IPS-18a (cell line): Measurements from ENCODE around the gene LYVE1.

Source experiments
- H3K27ac ChIP-seq: one replicate; pipeline ENCODE4 v1.5.1; 2013; ENCODE audit warnings: low read length
- H3K27me3 ChIP-seq: one replicate; pipeline ENCODE4 v1.6.1; 2013; ENCODE audit warnings: mild to moderate bottlenecking, low read length; ENCODE audit not compliant: control insufficient read depth, insufficient read depth
- H3K36me3 ChIP-seq: one replicate; pipeline ENCODE4 v1.6.1; 2013; ENCODE audit warnings: low read depth, low read length; ENCODE audit not compliant: control insufficient read depth
- H3K4me1 ChIP-seq: one replicate; pipeline ENCODE4 v1.6.1; 2013; ENCODE audit warnings: low read depth, low read length; ENCODE audit not compliant: control insufficient read depth
- H3K4me3 ChIP-seq: one replicate; pipeline ENCODE4 v1.5.1; 2013; ENCODE audit warnings: low read length
- H3K9ac ChIP-seq: one replicate; pipeline ENCODE4 v1.6.1; 2013; ENCODE audit warnings: mild to moderate bottlenecking, low read length, moderate library complexity
- H3K9me3 ChIP-seq: one replicate; pipeline ENCODE4 v1.6.1; 2013; ENCODE audit warnings: low read depth, low read length; ENCODE audit not compliant: control insufficient read depth

Gene LYVE1

DNA sequence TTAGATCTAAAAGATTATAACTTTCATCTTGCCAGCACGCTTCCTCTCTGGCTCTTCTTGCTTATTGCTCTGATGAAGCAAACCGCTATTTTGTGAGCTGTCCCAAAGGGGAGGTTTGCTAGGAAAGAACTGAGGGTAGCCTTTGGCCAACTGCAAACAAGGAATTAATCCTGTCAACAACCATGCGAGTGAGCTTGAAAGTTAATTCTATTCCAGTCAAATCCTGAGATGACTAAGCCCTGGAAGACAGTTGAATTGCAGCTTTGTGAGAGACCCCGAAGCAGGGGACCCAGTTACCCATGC lies 17.2 kb downstream of the LYVE1 start:
- no peak overlapping the region for H3K4me3 ChIP-seq
- H3K27ac ChIP-seq = no peak overlapping the region
- peaks cover 6% of the 10 kb centered on the region for H3K4me1 ChIP-seq
- H3K9me3 ChIP-seq = no peaks in the 10 kb centered on the region
- no peaks in the 10 kb centered on the region for H3K36me3 ChIP-seq
- H3K9ac ChIP-seq = no peak overlapping the region
- no peaks in the 10 kb centered on the region for H3K27me3 ChIP-seq

DNA sequence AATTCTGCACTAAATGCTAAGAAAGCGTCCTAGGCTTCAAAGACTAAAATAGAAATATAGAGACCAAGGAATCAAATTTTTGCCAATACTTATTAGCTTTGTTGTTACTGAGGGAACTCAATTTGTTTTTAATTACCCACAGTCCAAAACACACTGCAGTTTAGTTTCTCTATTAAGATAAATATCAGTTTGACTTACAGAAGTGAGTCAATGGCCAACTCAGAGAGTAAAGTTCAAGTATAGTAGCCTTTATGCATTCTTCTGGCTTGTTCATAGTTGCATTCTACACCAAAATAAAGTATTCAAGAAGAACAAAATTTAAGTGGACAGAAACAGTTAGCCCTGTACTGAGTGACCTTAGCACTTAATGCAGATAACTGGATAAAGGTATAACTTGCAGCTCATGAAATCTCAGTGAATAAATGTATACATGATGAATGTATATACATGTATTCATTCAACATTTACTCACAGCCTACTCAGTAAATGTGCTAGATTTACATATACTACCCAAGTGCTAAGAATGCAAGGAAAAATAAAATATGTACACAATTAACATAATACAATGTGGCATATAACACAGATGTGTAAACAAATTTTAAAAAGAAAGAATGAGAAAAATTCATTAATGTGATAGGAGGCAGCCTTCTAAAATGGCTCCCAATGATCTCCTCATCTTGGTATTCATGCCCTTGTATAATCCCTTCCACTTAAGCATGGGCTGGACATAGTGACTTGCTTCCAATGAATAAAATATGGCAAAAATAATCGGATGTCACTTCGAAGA lies 17.8 kb downstream of the LYVE1 start:
- Histone ChIP-seq H3K9me3 (no peaks in the 10 kb centered on the region), H3K4me3 (no peak overlapping the region), H3K27me3 (no peaks in the 10 kb centered on the region), H3K27ac (no peak overlapping the region), H3K4me1 (peaks cover 4% of the 10 kb centered on the region), H3K36me3 (no peaks in the 10 kb centered on the region), H3K9ac (no peak overlapping the region)

DNA sequence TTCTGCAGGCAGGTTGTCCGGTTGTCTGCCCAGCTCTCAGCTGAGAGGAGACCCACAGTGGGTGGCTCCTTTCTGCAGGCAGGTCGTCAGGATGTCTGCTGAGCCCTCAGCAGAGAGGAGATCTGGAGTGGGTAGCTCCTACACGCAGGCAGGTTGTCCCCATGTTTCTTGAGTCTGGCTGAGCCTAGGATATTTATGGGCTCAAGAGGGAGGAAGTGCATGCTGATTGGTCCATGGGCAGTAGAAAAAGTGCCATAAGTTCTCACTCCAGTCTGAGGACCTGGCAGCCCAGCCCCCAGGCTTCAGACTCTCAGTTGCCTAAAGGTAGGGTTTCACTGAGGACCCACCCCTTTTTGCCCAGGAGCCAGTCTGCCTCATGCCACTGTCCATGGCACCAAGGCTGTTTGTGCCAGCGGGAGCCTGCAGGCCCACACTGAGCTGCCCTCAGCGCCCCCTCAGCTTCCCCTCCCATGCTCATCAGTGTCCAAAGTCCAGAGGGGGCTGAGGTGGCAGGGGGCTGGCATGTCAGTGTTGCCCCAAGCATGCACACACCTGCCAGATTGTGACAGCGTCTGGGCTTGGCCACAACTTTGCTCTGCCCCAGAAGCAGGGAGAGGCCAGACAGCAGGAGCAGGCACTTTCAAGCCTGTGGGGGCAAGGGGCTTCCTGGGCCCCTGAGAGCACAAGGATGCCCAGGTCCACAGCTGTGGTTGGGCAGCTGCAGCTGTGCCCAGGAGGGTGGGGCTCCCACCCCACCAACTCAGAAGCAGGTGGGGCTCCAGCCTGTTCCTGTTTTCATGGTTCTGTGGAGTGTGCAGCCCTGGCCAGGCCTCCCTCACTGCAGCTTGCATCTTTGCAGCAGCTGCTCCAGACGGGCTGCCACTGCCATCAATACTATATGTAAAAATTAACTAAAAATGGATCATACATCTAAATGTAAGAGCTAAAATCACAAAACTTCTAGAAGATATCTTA lies 23.7 kb downstream of the LYVE1 start:
- H3K9ac ChIP-seq = no peak overlapping the region
- no peaks in the 10 kb centered on the region for H3K36me3 ChIP-seq
- no peak overlapping the region for H3K4me3 ChIP-seq
- peaks cover 9% of the 10 kb centered on the region for H3K4me1 ChIP-seq
- H3K27me3 ChIP-seq = peaks cover 6% of the 10 kb centered on the region
- no peak overlapping the region for H3K27ac ChIP-seq
- H3K9me3 ChIP-seq = no peaks in the 10 kb centered on the region

DNA sequence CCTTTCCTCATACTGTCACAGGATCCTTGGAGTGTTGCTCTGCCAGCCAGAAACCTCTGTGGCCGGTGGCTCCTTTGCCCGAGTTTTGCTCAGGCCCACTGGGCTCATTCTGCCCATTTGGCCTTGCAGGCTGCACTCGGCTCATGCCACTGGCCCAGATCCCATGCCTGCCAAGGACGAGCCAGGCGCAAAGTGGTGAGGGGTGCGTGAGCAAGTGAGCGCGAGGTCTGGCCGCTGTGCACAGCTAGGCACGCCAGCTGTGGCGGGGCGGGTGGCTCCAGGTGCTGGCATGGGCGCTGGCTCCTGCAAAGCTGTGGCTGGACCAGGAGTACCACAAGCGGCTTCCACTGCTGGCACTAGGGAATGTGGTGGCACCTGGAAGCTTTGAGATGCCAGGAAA lies 24.7 kb downstream of the LYVE1 start:
- Histone ChIP-seq H3K9ac (no peak overlapping the region), H3K4me3 (no peak overlapping the region), H3K4me1 (peaks cover 10% of the 10 kb centered on the region), H3K9me3 (no peaks in the 10 kb centered on the region), H3K27me3 (peaks cover 9% of the 10 kb centered on the region), H3K27ac (no peak overlapping the region), H3K36me3 (no peaks in the 10 kb centered on the region)

DNA sequence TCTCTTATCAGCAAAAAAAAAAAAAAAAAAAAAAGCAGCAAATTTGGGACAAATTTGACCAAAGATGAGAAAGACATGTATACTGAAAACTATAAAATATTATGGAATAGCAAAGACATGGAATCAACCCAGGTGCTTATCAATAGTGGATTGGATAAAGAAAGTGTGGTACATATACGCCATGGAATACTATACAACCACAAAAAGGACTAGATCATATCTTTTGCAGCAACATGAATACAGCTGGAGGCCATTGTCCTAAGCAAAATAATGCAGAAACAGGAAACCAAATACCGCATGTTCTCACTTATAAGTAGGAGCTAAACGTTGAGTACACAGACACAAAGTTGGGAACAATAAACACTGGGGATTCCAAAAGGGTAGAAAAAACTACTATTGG lies 25.7 kb downstream of the LYVE1 start:
- H3K36me3 ChIP-seq = no peaks in the 10 kb centered on the region
- no peak overlapping the region for H3K27ac ChIP-seq
- H3K4me3 ChIP-seq = no peak overlapping the region
- H3K9ac ChIP-seq = no peak overlapping the region
- no peaks in the 10 kb centered on the region for H3K9me3 ChIP-seq
- peaks cover 10% of the 10 kb centered on the region for H3K4me1 ChIP-seq
- peaks cover 9% of the 10 kb centered on the region for H3K27me3 ChIP-seq

DNA sequence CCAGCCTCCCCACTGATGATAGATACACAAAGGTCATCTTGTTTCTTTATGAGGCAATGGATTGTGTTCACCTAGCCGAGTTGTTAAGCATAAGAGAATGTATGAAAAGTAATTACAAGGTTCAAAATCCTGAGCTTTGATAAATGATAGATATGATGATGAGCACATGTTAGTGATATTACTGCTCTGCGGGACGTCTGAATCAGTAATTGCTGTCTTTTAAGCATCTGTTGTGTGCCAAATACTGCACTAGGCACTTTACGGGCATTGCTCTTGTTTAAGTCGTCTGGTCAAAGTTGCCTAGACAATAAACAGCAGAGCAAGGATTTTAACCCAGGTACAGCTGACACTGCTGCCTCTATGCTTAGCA lies 26.9 kb downstream of the LYVE1 start:
- Histone ChIP-seq H3K36me3 (no peaks in the 10 kb centered on the region), H3K27ac (no peak overlapping the region), H3K9ac (peak overlapping the region; percentile 48), H3K9me3 (no peaks in the 10 kb centered on the region), H3K4me1 (peaks cover 10% of the 10 kb centered on the region), H3K4me3 (peak overlapping the region; percentile 84), H3K27me3 (peaks cover 9% of the 10 kb centered on the region)

DNA sequence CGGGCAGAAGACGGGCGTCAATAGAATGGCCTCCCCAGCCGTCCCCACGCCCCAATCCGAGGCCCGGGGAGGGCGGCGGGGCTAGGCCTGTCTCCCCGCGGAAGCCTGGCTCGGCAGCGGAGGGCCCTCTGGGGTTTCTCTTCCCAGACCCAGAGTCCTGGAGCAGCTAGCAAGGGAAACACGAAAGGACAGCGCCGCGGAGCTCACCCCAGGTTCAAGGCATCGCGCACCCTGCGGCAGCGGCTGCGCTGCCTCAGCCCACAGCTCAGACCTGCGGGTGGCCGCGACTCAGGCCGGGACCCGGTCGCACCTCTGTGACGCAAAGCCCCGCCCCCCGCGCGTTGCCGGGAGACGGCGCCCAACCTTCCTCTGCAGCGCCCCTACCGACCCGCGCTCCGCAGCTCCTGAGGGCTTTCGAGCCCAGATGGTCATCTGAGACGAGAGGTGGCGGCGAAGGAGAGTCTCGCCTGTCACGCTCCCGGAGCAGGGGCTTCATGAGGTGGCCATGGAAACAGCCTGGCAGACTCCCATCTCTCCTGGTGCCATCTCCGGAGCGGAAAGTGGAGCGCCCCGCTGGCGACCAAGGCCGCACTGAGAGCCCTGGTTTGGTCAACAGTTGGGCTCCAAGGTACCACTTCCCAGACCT lies 27.4 kb downstream of the LYVE1 start, which contains the start of gene RNF141:
Gene RNF141 (minus strand): TSS at position 273 of the 646 bp plus-strand sequence. CDS start 7,029 bp downstream, outside the sequence.
- Histone ChIP-seq H3K27ac (peak within 1 kb of the TSS; percentile 52), H3K9me3 (no peaks in the 10 kb centered on the region), H3K36me3 (no peaks in the 10 kb centered on the region), H3K27me3 (peaks cover 9% of the 10 kb centered on the region), H3K9ac (peak within 1 kb of the TSS; percentile 71), H3K4me1 (peaks cover 10% of the 10 kb centered on the region), H3K4me3 (peak within 1 kb of the TSS; percentile 84)

DNA sequence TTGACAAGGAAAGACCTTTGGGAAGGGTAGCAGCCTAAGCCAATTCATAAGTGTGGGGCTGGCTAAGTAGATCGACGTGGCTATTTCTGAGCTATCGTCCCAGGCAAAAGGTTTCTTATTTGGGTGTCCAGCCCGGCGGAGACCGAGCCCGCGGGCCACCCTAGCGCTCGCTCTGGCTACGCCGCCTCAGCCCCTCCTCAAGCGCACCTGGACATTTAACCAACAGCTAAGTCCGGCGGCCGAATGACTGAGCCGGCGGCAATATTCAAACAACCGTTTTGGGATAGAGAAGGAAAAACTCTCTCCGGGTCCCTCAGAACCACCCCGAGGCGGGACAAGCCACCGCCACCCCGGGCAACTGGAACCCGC lies 27.9 kb downstream of the LYVE1 start:
- Histone ChIP-seq H3K36me3 (no peaks in the 10 kb centered on the region), H3K4me3 (peak overlapping the region; percentile 84), H3K27me3 (peaks cover 9% of the 10 kb centered on the region), H3K9me3 (no peaks in the 10 kb centered on the region), H3K9ac (peak overlapping the region; percentile 71), H3K27ac (no peak overlapping the region), H3K4me1 (peaks cover 10% of the 10 kb centered on the region)

DNA sequence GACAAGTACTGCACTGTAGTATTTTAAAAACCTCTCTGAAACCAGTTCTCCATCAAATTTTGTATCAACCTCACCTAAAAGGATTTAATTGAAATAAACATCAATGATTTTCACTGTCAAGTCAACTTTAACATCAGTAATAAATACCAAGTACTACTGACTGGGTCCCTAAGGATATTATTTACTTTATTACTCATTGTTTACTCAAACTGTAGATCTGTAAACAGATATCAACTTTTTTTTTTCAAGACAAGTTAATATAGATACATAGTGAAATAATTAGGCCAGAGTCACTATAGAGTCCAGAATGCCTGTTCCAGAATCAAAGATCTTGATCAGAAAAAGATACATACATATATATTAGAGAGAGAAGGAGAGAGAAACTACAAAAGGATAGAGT lies 29.1 kb downstream of the LYVE1 start:
- H3K27me3 ChIP-seq = peaks cover 9% of the 10 kb centered on the region
- H3K4me1 ChIP-seq = peaks cover 10% of the 10 kb centered on the region
- no peak overlapping the region for H3K9ac ChIP-seq
- no peak overlapping the region for H3K4me3 ChIP-seq
- H3K27ac ChIP-seq = no peak overlapping the region
- no peaks in the 10 kb centered on the region for H3K36me3 ChIP-seq
- no peaks in the 10 kb centered on the region for H3K9me3 ChIP-seq

DNA sequence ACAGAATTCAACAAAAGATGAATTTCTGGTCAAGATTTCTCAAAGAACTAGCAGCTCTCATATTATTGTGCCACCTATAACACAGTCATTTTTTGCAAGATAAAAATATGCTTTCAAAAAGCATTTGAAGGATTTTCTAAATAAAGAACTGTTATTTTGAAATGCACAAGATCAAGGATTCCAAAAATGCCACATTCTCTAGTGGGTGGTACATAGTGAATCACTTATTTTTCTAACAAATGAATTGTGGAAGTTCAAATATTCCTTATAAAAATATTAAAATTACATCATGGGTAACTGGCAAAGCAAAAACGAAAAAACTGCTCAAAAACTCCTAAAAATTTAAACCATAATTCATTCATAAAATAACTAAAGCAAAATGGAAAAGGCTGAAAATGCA lies 29.5 kb downstream of the LYVE1 start:
- Histone ChIP-seq H3K27ac (no peak overlapping the region), H3K9ac (no peak overlapping the region), H3K4me3 (no peak overlapping the region), H3K36me3 (peaks cover 2% of the 10 kb centered on the region), H3K4me1 (peaks cover 10% of the 10 kb centered on the region), H3K27me3 (peaks cover 9% of the 10 kb centered on the region), H3K9me3 (no peaks in the 10 kb centered on the region)

DNA sequence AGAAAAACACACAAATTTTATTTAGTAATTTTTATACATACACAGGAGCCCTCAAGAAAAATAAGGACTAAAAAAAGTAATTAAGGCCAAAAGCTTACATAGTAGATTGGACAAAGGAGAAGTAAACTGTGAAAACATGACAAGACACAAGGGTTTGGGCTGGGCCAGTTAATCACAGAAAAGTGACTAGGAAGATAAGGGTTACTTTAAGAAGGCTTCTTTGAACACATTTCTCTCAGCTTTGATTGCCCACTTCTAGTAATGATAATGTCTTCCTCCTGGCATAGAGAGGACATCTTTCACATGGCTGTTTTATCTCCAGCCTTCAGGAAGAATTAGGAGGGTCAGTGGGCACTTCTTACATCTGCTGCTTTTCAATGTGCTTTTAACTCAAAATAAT lies 30.9 kb downstream of the LYVE1 start:
- Histone ChIP-seq H3K9me3 (no peaks in the 10 kb centered on the region), H3K9ac (no peak overlapping the region), H3K27me3 (peaks cover 9% of the 10 kb centered on the region), H3K36me3 (peaks cover 4% of the 10 kb centered on the region), H3K4me1 (peaks cover 10% of the 10 kb centered on the region), H3K27ac (no peak overlapping the region), H3K4me3 (no peak overlapping the region)
